ENCODE data around the gene ACOT9.
"Not testable (repeated sequence)": the region's sequence is repeated elsewhere in the genome, so short reads cannot be mapped to it uniquely, and the experiment has no call there.

DNA sequence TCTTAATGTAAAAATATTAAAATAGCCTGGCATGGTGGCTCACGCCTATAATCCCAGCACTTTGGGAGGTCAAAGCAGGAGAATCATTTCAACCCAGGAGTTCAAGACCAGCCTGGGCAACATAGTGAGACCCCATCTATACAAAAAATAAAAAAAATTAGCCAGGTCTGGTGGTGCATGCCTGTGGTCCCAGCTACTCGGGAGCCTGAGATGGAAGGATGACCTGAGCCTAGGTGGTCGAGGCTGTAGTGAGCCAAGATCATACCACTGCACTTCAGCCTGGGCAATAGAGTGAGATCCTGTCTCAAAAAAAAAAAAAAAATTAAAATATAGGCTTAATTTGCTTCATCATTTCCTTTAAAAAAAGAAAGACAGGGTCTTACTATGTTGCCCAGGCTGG lies 66.6 kb downstream of the ACOT9 start:
- TF ChIP-seq, protein P1, sequence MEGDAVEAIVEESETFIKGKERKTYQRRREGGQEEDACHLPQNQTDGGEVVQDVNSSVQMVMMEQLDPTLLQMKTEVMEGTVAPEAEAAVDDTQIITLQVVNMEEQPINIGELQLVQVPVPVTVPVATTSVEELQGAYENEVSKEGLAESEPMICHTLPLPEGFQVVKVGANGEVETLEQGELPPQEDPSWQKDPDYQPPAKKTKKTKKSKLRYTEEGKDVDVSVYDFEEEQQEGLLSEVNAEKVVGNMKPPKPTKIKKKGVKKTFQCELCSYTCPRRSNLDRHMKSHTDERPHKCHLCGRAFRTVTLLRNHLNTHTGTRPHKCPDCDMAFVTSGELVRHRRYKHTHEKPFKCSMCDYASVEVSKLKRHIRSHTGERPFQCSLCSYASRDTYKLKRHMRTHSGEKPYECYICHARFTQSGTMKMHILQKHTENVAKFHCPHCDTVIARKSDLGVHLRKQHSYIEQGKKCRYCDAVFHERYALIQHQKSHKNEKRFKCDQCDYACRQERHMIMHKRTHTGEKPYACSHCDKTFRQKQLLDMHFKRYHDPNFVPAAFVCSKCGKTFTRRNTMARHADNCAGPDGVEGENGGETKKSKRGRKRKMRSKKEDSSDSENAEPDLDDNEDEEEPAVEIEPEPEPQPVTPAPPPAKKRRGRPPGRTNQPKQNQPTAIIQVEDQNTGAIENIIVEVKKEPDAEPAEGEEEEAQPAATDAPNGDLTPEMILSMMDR (conservative IDR thresholded peaks at IDR 0.05): not testable (repeated sequence)
- not testable (repeated sequence) for TF ChIP-seq EZH2 (IDR thresholded peaks at IDR 0.05; ENCODE audit: low read depth)
